SH-SY5Y (cell line): ENCODE data around the gene DLG1.

Experiments
- GATA2 ChIP-seq: IDR thresholded peaks from 2 replicates; pipeline ENCODE4 v1.6.1; 2011; ENCODE audit warnings: mild to moderate bottlenecking, low read depth, low read length
- GATA3 ChIP-seq: IDR thresholded peaks from 2 replicates; pipeline ENCODE4 v1.6.1; 2011; ENCODE audit warnings: low read depth, mild to moderate bottlenecking, low read length, moderate library complexity

DNA sequence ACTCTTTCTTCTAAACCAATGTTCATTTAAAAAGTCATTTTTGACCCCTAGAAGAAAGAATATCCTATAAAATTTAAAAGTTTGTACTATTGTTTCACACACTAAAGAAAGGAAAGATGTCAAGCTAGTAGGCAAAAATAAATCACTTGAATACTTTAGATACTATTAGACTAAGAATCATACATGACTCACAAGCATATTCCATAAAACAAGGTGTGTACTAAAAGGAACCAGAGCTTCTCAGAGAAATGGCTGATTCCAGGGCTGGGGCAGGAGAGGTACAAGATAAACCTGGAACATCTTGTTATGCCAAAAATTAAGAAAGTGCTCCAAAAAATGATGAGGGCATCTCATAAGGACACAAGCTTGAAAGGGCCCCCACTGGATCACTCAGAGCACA is 8.7 kb downstream of the DLG1 start:
- TF ChIP-seq GATA2, result no peak
- TF ChIP-seq GATA3, result no peak
